T-helper 2 cell treated with Interferon-gamma antibody and Interleukin-4, amounts not matched to agents 100 ng/mL and 5 ng/mL, for 36 hours (primary cell): ENCODE measurements around the gene CA14. TPM values are rescaled to one million over a fixed set of nuclear protein-coding genes. Genes with fewer than 3 reads are reported as not detected.

ENCODE experiments used
- intact Hi-C: fragments of 100-400 bp; cut with micrococcal nuclease; formaldehyde crosslinking; loops from one replicate; pipeline ENCODE4 v1.15.1; 2023
- total RNA-seq: library from RNA; stranded (reverse); gene quantifications from 2 replicates; pipeline ENCODE4 v1.2.3, GENCODE V29; 2022

CA14 gene
- total RNA-seq, 1 donor from 2014 or later, result not detected

GRCh38 chr1:150235852-150236613 lies 21.5 kb upstream of the CA14 start, which contains the start of gene ANP32E:
ANP32E (minus strand) TSS chr1:150236112; CDS start chr1:150235786, 326 bp downstream.
- intact Hi-C loops, result loop anchor here (1.0 to 10.0 kb wide), 6 partner anchors 33 to 389 kb away; partner anchors contain the start of genes APH1A, ENSA, MRPS21 and PRPF3

GRCh38 chr1:150236614-150237100 lies 20.9 kb upstream of the CA14 start:
- intact Hi-C loops, result loop anchor here (1.0 to 10.0 kb wide), 5 partner anchors 33 to 388 kb away; partner anchors contain the start of genes APH1A, ENSA, MRPS21 and PRPF3

DNA sequence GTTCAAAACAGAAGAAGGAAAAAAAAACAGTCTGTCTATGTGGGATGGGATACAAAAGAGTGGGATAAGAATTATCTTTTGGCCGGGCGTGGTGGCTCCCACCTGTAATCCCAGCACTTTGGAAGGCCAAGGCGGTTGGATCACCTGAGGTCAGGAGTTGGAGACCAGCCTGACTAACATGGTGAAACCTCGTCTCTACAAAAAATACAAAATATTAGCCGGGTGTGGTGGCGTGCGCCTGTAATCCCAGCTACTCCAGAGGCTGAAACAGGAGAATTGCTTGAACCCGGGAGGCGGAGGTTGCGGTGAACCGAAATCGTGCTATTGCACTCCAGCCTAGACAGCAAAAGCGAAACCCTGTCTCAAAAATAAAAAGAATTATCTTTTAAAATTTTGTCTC lies 20.4 kb upstream of the CA14 start:
- intact Hi-C loops, result loop anchor here (2.0 to 10.0 kb wide), 3 partner anchors 55 to 388 kb away; partner anchors contain the start of genes ENSA, MRPS21 and RPRD2

- intact Hi-C loops, result loop anchor here (2.0 to 10.0 kb wide), 3 partner anchors 55 to 387 kb away; partner anchors contain the start of genes ENSA, MRPS21 and RPRD2
Observed at GRCh38 chr1:150237746-150238145, 19.8 kb upstream of the CA14 start.

- intact Hi-C loops, result no loop called here
Observed at GRCh38 chr1:150243003-150243402, 14.6 kb upstream of the CA14 start.

DNA sequence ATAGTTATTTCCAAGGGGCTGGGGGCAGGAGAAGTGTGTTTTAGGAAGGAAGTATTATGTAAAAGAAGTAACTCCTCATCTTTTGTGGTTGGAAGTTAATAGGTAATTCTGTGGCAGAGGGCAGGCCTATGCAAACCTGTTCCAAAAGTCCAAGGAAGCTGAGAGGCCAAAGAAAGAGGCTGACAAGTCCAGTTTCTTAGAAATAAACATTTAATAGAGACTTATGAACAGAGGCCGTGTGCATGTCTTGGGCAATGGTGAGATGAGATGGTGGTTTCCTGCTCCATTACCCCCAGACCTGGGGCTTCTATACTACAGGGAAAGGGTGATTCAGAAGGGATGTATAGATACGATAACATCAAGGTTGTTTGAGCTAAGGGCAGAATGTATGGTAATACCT lies 7.6 kb upstream of the CA14 start:
- intact Hi-C loops, result loop anchor here (10.0 kb wide), 1 partner anchor 265 kb away; the partner anchor contains the start of gene FALEC

DNA sequence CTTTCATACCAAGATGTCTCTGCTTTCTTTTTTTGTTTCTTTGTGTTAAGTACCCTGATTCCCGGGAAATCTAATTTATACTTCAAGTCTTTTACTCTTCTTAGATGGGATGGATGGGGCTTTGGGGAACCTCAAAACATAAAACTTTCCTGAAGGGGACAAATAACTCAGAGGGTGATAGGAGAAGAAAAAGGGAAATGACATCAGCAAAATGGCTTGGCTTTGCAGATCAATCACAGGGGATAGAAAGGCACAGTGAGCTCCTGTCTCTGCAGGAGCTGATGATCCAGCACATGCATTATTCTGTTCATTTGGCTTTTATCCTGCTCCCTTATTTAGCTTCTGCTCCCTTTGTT lies 1.4 kb upstream of the CA14 start:
- intact Hi-C loops, result loop anchor here (10.0 kb wide), 1 partner anchor 259 kb away; the partner anchor contains the start of gene FALEC

DNA sequence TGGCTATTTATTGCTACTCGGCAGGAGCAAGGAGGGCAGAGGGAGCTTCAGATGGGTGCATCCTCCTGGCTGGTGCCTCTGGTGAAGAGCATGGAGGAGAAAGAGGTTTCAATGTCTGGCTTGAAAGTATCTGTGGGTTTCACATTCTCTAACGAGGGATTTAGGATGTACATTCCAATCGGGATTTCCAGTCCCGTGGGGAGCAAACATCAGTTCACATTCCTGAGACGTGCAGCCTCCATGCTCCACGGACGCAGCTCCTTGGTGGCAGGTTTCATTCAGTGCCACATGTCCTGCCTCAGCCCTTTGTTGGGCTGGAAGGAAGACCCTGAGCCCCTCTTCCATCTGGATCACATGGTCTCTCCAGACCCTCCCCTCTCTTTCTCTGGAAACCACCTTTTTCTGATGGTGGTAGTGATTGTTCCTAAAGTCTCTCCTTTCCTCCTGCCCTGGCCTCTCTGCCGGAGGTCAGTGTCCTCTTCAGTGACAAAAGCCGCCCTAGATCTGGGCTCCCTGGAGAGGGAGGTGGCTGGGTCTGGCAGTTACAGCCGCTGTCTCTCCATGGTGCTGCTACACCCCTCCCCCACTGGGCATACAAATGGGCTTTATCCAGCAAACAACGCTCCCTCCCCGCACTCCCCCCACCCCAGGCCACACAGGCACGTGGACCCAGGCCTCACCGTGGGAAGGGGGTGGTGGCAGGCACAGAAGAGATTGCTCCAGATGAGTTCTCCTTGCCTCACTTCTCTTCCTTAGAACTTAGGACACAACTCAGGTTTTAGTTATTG lies 826 bp upstream of the CA14 start:
- intact Hi-C loops, result loop anchor here (10.0 kb wide), 1 partner anchor 258 kb away; the partner anchor contains the start of gene FALEC

GRCh38 chr1:150259217-150259616 lies 1.6 kb downstream of the CA14 start:
- intact Hi-C loops, result loop anchor here (10.0 kb wide), 1 partner anchor 256 kb away; the partner anchor contains the start of gene FALEC

GRCh38 chr1:150259758-150260669 lies 2.4 kb downstream of the CA14 start:
- intact Hi-C loops, result loop anchor here (10.0 kb wide), 2 partner anchors 225 to 255 kb away; partner anchors contain the start of genes FALEC and TARS2

DNA sequence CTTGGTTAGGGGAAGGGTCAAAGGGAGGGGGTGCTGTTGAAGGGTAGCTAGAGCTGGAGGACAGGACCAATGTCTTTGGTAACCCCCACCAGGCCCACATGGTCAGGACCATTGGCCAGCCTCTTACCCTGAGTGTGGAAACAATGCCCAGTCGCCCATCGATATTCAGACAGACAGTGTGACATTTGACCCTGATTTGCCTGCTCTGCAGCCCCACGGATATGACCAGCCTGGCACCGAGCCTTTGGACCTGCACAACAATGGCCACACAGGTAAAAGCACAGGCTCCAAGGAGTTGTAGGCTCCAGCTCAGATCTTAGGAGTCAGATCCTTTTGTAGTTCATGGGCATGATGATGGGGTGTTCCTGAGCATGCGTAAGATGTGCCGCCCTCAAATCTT lies 3.8 kb downstream of the CA14 start:
- intact Hi-C loops, result loop anchor here (10.0 kb wide), 1 partner anchor 223 kb away; the partner anchor contains the start of gene TARS2

DNA sequence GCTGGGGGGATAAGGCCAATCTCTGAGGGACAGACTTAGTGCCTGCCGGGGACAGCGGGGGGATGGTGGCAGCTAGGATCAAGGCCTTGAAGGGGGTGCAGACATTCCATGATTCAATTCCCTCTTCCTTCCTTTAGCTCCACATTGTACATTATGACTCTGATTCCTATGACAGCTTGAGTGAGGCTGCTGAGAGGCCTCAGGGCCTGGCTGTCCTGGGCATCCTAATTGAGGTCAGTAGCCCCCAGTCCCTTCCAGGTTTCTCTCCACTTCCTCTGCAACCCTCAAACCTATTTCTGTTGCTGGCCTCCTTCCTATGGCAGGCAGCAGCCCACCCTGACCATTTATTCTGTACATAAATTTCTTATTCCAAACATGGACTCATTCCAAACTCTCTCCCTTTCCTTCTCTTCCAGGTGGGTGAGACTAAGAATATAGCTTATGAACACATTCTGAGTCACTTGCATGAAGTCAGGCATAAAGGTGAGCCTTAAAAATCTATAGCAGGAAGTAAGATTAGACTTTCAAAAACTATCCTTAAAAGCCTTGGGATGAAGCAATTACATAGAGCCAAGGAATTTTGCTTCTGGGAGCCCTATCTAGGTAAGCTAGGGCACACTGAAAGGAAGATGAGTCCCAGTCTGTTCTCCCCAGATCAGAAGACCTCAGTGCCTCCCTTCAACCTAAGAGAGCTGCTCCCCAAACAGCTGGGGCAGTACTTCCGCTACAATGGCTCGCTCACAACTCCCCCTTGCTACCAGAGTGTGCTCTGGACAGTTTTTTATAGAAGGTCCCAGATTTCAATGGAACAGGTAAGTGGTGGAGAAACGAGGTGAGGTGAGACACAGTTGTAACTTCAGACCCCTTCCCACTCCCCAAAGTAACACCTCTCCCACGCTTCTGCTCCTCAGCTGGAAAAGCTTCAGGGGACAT lies 5.1 kb downstream of the CA14 start:
- intact Hi-C loops, result loop anchor here (10.0 kb wide), 1 partner anchor 222 kb away; the partner anchor contains the start of gene TARS2

DNA sequence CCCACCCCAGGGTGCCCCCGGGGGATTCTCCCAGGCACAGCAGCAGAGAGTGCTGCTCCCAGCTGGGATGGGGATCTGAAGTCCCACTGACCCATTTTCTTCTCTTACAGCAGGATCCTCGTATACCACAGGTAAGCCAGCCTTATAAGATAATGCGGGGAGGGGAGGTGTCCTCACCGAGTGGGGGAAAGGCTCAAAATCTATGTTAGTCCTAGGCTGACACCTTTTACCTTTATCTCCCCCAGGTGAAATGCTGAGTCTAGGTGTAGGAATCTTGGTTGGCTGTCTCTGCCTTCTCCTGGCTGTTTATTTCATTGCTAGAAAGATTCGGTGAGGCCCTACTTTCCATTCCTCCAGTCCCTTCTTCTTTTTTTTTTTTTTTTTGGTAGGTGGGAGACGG lies 6.0 kb downstream of the CA14 start:
- intact Hi-C loops, result loop anchor here (10.0 kb wide), 1 partner anchor 221 kb away; the partner anchor contains the start of gene TARS2

DNA sequence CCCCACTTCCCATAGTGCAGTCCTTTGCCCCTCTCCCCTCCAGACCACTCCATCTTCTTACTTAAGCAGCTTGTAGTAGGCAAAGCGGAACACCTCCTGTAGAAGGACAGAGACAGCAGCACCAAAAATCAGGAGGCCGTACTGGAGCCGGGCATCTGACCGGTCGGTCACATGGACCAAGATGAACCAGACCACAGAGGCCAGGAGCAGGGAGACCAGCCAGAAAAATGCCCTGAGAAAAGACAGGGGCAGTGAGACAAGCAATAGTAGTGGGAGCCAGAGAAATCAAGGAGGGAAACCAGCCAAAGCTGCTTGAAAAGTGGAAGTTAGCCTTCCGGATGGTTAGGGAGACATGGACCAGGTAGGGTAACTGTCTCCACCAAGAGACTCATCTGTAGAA lies 10.3 kb downstream of the CA14 start:
- intact Hi-C loops, result loop anchor here (10.0 kb wide), 1 partner anchor 217 kb away; the partner anchor contains the start of gene TARS2

- intact Hi-C loops, result loop anchor here (10.0 kb wide), 1 partner anchor 216 kb away; the partner anchor contains the start of gene TARS2
Observed at GRCh38 chr1:150268340-150268704, 10.7 kb downstream of the CA14 start.

GRCh38 chr1:150268705-150269403 lies 11.3 kb downstream of the CA14 start, which contains the start of gene APH1A:
APH1A (minus strand) TSS chr1:150269016; CDS start chr1:150268810, 206 bp downstream.
- intact Hi-C loops, result loop anchor here (1.0 to 10.0 kb wide), 5 partner anchors 12 to 216 kb away; partner anchors contain the start of genes ANP32E, MRPS21, PRPF3 and TARS2

DNA sequence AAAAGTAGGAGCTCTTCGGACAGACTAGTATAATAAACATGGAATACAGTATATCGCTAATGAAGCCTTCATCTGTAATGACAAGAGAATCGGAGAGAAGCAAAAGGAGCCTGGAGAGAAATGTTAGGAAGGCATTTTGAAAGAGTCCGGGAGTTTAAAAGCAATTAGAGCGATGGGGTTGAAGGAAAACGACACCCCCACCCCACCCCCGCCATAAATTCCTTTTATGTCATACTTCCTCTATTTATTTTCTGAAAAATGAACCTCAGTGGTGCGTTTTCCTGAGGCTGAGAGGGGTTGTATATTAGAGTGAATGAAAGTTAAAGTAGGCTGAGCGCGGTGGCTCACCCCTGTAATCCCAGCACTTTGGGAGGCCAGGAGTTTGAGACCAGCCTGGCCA lies 11.9 kb downstream of the CA14 start:
- intact Hi-C loops, result loop anchor here (1.0 to 10.0 kb wide), 5 partner anchors 12 to 215 kb away; partner anchors contain the start of genes ANP32E, MRPS21, PRPF3 and TARS2
